Spleen (tissue), 11 donors: ENCODE results near the gene TSSC4. TPM values are rescaled to one million over a fixed set of nuclear protein-coding genes. Genes with fewer than 3 reads are reported as not detected.

Source experiments
- DNase-seq: peaks from one replicate; pipeline ENCODE4 v3.0.0-alpha.2; 2020
- H3K27ac ChIP-seq, 8 donors: fragments of 200-600 bp; sonication (generic) in 7 of 8; 1 replicate in 4 of 8; 2 replicates in 4 of 8; pipeline versions ENCODE4 v1.5.0 to v1.8.0; 2016 to 2021; ENCODE audit warnings: inconsistent platforms in 4 of 8, mild to moderate bottlenecking in 4 of 8, moderate library complexity in 1 of 8
- H3K27me3 ChIP-seq, 7 donors: fragments of 200-600 bp; sonication (generic) in 6 of 7; replicated peaks in 1 of 7; 1 replicate in 4 of 7; 2 replicates in 3 of 7; pipeline versions ENCODE4 v1.5.0 to v1.8.0; 2016 to 2021; ENCODE audit warnings: inconsistent platforms in 3 of 7, mild to moderate bottlenecking in 1 of 7
- H3K36me3 ChIP-seq, 6 donors: fragments of 200-600 bp; sonication (generic) in 5 of 6; 1 replicate in 4 of 6; 2 replicates in 2 of 6; pipeline versions ENCODE4 v1.5.0 to v1.8.0; 2016 to 2021; ENCODE audit warnings: inconsistent platforms in 2 of 6
- H3K4me1 ChIP-seq, 6 donors: fragments of 200-600 bp; sonication (generic) in 5 of 6; 1 replicate in 3 of 6; 2 replicates in 3 of 6; pipeline versions ENCODE4 v1.5.0 to v1.8.0; 2016 to 2021; ENCODE audit warnings: inconsistent platforms in 3 of 6
- H3K4me3 ChIP-seq, 8 donors: fragments of 200-600 bp; sonication (generic) in 7 of 8; 1 replicate in 4 of 8; 2 replicates in 4 of 8; pipeline versions ENCODE4 v1.5.0 to v1.8.0; 2016 to 2021; ENCODE audit warnings: inconsistent platforms in 4 of 8, mild to moderate bottlenecking in 4 of 8, moderate library complexity in 2 of 8
- H3K9me3 ChIP-seq, 8 donors: fragments of 200-600 bp; sonication (generic) in 7 of 8; 1 replicate in 4 of 8; 2 replicates in 4 of 8; pipeline versions ENCODE4 v1.5.0 to v1.8.0; 2016 to 2021; ENCODE audit warnings: inconsistent platforms in 4 of 8
- CTCF ChIP-seq, 11 experiments: fragments of 200-600 bp in 7 of 11; fragments of 450-650 bp in 4 of 11; sonication (generic) in 4 of 11; IDR thresholded peaks in 8 of 11; conservative IDR thresholded peaks in 3 of 11; 1 replicate in 7 of 11; 2 replicates in 4 of 11; pipeline versions ENCODE4 v1.4.0 to v1.8.0; 2016 to 2021; ENCODE audit warnings: antibody characterized with exemption in 11 of 11, inconsistent platforms in 4 of 11, mild to moderate bottlenecking in 1 of 11
- POLR2A ChIP-seq, 3 donors: fragments of 450-650 bp; IDR thresholded peaks; one replicate each; pipeline ENCODE4 v1.5.1; 2017; ENCODE audit warnings: antibody characterized with exemption in 3 of 3, mild to moderate bottlenecking in 1 of 3
- POLR2AphosphoS5 ChIP-seq, 3 donors: sonication (generic); formaldehyde crosslinking; IDR thresholded peaks; one replicate each; pipeline ENCODE4 v1.5.1; 2017; ENCODE audit warnings: antibody characterized with exemption in 3 of 3
- whole genome bisulfite sequencing, 5 donors: extraction: QIAGEN DNeasy Blood & Tissue Kit in 3 of 5; methylation state at CpG; one replicate each; pipeline versions ENCODE4 v1.1.5 to v1.1.7; 2013 to 2018; 5-methylcytosine and 5-hydroxymethylcytosine counted together
- intact Hi-C: fragments of 100-400 bp; cut with DNase I; formaldehyde crosslinking; loops from one replicate; pipeline ENCODE4 v1.15.0; 2023; ENCODE audit warnings: low total_unique reads
- polyA plus RNA-seq, 3 donors: library from polyadenylated mRNA; stranded (reverse); fragments of 200-250 nt; gene quantifications; one replicate each; pipeline ENCODE4 v1.2.1, GENCODE V29; 2013
- total RNA-seq, 7 donors: library from RNA; depleted of rRNA in 3 of 7; stranded (reverse); fragments of >200 nt in 3 of 7; fragmentation: NEBNext Ultra II Directional in 4 of 7; extraction: Animal tissue kit (Norgen Biotek cat#: 25700) in 4 of 7; gene quantifications; one replicate each; pipeline versions ENCODE4 v1.1.0 to v1.2.1, GENCODE V29; 2016 to 2021
- donor health status: healthy with polysubstance abuse.
- donor health status: DM: no; HTN: no; CAD: no; lungs with moderate emphysema.
- donor health status: DM: no; HTN: no; CAD: no.
- donor health status: Bipolar disorder and iron deficiency.
- donor health status: healthy.
- donor health status: DM: no; HTN: no; CAD: no.
- donor health status: DM: yes; HTN: yes; CAD: no.

TSSC4 gene
- total and polyA plus RNA-seq, 10 donors = 28.7 to 94.4 (median 43.7) TPM

GRCh38 chr11:2423157-2424025, 22.8 kb downstream of the TSSC4 start:
- 78 to 87% (median 83%) methylated on average over 22 to 26 of the region's 26 CpGs for WGBS, 5 donors
- Histone ChIP-seq H3K4me1 (peaks cover 6 to 21% (median 14%) of the 10 kb centered on the region in 6 donors), H3K27ac (no peak overlapping the region), H3K36me3 (no peaks in the 10 kb centered on the region), H3K27me3 (peaks cover 0 to 39% (median 9%) of the 10 kb centered on the region in 7 donors), H3K9me3 (no peaks in the 10 kb centered on the region), H3K4me3 (no peak overlapping the region)
- TF ChIP-seq POLR2A (IDR thresholded peaks at IDR 0.05) (no peak), CTCF (IDR thresholded peaks at IDR 0.05 in 8 of 11, conservative IDR thresholded peaks at IDR 0.05 in 3 of 11) (no peak), POLR2AphosphoS5 (IDR thresholded peaks at IDR 0.05) (no peak)
- intact Hi-C loops = no loop called here
- no peak for DNase-seq

GRCh38 chr11:2424811-2425495, 24.4 kb downstream of the TSSC4 start:
- TF ChIP-seq POLR2AphosphoS5 (IDR thresholded peaks at IDR 0.05) = no peak
- no peak for TF ChIP-seq POLR2A (IDR thresholded peaks at IDR 0.05)
- no peak for TF ChIP-seq CTCF (IDR thresholded peaks at IDR 0.05 in 8 of 11, conservative IDR thresholded peaks at IDR 0.05 in 3 of 11)
- intact Hi-C loops = no loop called here
- H3K27me3 ChIP-seq = peaks cover 0 to 39% (median 9%) of the 10 kb centered on the region in 7 donors
- DNase-seq = no peak
- no peak overlapping the region for H3K27ac ChIP-seq
- WGBS, 5 donors = 69 to 86% (median 81%) methylated on average over 24 to 28 of the region's 28 CpGs
- H3K4me1 ChIP-seq = peaks cover 6 to 12% (median 9%) of the 10 kb centered on the region in 6 donors
- no peaks in the 10 kb centered on the region for H3K9me3 ChIP-seq
- no peak overlapping the region for H3K4me3 ChIP-seq
- no peaks in the 10 kb centered on the region for H3K36me3 ChIP-seq

- no peak for DNase-seq
- Histone ChIP-seq H3K4me3 (no peak overlapping the region), H3K27me3 (peaks cover 0 to 35% (median 9%) of the 10 kb centered on the region in 7 donors), H3K9me3 (no peaks in the 10 kb centered on the region), H3K4me1 (peaks cover 2 to 6% (median 5%) of the 10 kb centered on the region in 6 donors), H3K27ac (no peak overlapping the region), H3K36me3 (no peaks in the 10 kb centered on the region)
- intact Hi-C loops = no loop called here
- 70 to 88% (median 75%) methylated on average over 3 to 8 of the region's 8 CpGs for WGBS, 5 donors
- TF ChIP-seq POLR2AphosphoS5 (IDR thresholded peaks at IDR 0.05) (no peak), CTCF (IDR thresholded peaks at IDR 0.05 in 8 of 11, conservative IDR thresholded peaks at IDR 0.05 in 3 of 11) (no peak), POLR2A (IDR thresholded peaks at IDR 0.05) (no peak)
Measured at GRCh38 chr11:2425506-2425905, 25.0 kb downstream of the TSSC4 start.

GRCh38 chr11:2426221-2426620, 25.7 kb downstream of the TSSC4 start:
- no peaks in the 10 kb centered on the region for H3K9me3 ChIP-seq
- no peak for DNase-seq
- no peak overlapping the region for H3K27ac ChIP-seq
- no peak for TF ChIP-seq POLR2A (IDR thresholded peaks at IDR 0.05)
- TF ChIP-seq CTCF (IDR thresholded peaks at IDR 0.05 in 8 of 11, conservative IDR thresholded peaks at IDR 0.05 in 3 of 11) = no peak
- no peak for TF ChIP-seq POLR2AphosphoS5 (IDR thresholded peaks at IDR 0.05)
- H3K27me3 ChIP-seq = peaks cover 0 to 30% (median 4%) of the 10 kb centered on the region in 7 donors
- no peaks in the 10 kb centered on the region for H3K36me3 ChIP-seq
- WGBS, 5 donors = 60 to 93% (median 88%) methylated on average over 1 to 13 of the region's 13 CpGs
- intact Hi-C loops = no loop called here
- no peaks in the 10 kb centered on the region for H3K4me1 ChIP-seq
- H3K4me3 ChIP-seq = no peak overlapping the region
